Spleen (tissue), 11 donors: ENCODE results near the gene TRPV2. TPM values are rescaled to one million over a fixed set of nuclear protein-coding genes. Genes with fewer than 3 reads are reported as not detected.
A peak's percentile ranks its signal among the peaks of the same experiment; 100 is the strongest.

ENCODE experiments used
- DNase-seq: peaks from one replicate; pipeline ENCODE4 v3.0.0-alpha.2; 2020
- H3K27ac ChIP-seq, 8 donors: fragments of 200-600 bp; sonication (generic) in 7 of 8; 1 replicate in 4 of 8; 2 replicates in 4 of 8; pipeline versions ENCODE4 v1.5.0 to v1.8.0; 2016 to 2021; ENCODE audit warnings: inconsistent platforms in 4 of 8, mild to moderate bottlenecking in 4 of 8, moderate library complexity in 1 of 8
- H3K27me3 ChIP-seq, 7 donors: fragments of 200-600 bp; sonication (generic) in 6 of 7; replicated peaks in 1 of 7; 1 replicate in 4 of 7; 2 replicates in 3 of 7; pipeline versions ENCODE4 v1.5.0 to v1.8.0; 2016 to 2021; ENCODE audit warnings: inconsistent platforms in 3 of 7, mild to moderate bottlenecking in 1 of 7
- H3K36me3 ChIP-seq, 6 donors: fragments of 200-600 bp; sonication (generic) in 5 of 6; 1 replicate in 4 of 6; 2 replicates in 2 of 6; pipeline versions ENCODE4 v1.5.0 to v1.8.0; 2016 to 2021; ENCODE audit warnings: inconsistent platforms in 2 of 6
- H3K4me1 ChIP-seq, 6 donors: fragments of 200-600 bp; sonication (generic) in 5 of 6; 1 replicate in 3 of 6; 2 replicates in 3 of 6; pipeline versions ENCODE4 v1.5.0 to v1.8.0; 2016 to 2021; ENCODE audit warnings: inconsistent platforms in 3 of 6
- H3K4me3 ChIP-seq, 8 donors: fragments of 200-600 bp; sonication (generic) in 7 of 8; 1 replicate in 4 of 8; 2 replicates in 4 of 8; pipeline versions ENCODE4 v1.5.0 to v1.8.0; 2016 to 2021; ENCODE audit warnings: inconsistent platforms in 4 of 8, mild to moderate bottlenecking in 4 of 8, moderate library complexity in 2 of 8
- H3K9me3 ChIP-seq, 8 donors: fragments of 200-600 bp; sonication (generic) in 7 of 8; 1 replicate in 4 of 8; 2 replicates in 4 of 8; pipeline versions ENCODE4 v1.5.0 to v1.8.0; 2016 to 2021; ENCODE audit warnings: inconsistent platforms in 4 of 8
- POLR2A ChIP-seq, 3 donors: fragments of 450-650 bp; IDR thresholded peaks; one replicate each; pipeline ENCODE4 v1.5.1; 2017; ENCODE audit warnings: antibody characterized with exemption in 3 of 3, mild to moderate bottlenecking in 1 of 3
- POLR2AphosphoS5 ChIP-seq, 3 donors: sonication (generic); formaldehyde crosslinking; IDR thresholded peaks; one replicate each; pipeline ENCODE4 v1.5.1; 2017; ENCODE audit warnings: antibody characterized with exemption in 3 of 3
- WGBS, 5 donors: extraction: QIAGEN DNeasy Blood & Tissue Kit in 3 of 5; methylation state at CpG; one replicate each; pipeline versions ENCODE4 v1.1.5 to v1.1.7; 2013 to 2018; 5-methylcytosine and 5-hydroxymethylcytosine counted together
- intact Hi-C: fragments of 100-400 bp; cut with DNase I; formaldehyde crosslinking; loops from one replicate; pipeline ENCODE4 v1.15.0; 2023; ENCODE audit warnings: low total_unique reads
- polyA plus RNA-seq, 3 donors: library from polyadenylated mRNA; stranded (reverse); fragments of 200-250 nt; gene quantifications; one replicate each; pipeline ENCODE4 v1.2.1, GENCODE V29; 2013
- total RNA-seq, 7 donors: library from RNA; depleted of rRNA in 3 of 7; stranded (reverse); fragments of >200 nt in 3 of 7; fragmentation: NEBNext Ultra II Directional in 4 of 7; extraction: Animal tissue kit (Norgen Biotek cat#: 25700) in 4 of 7; gene quantifications; one replicate each; pipeline versions ENCODE4 v1.1.0 to v1.2.1, GENCODE V29; 2016 to 2021
- TF ChIP-seq, protein P1 (sequence below), 11 experiments: fragments of 200-600 bp in 7 of 11; fragments of 450-650 bp in 4 of 11; sonication (generic) in 4 of 11; IDR thresholded peaks in 8 of 11; conservative IDR thresholded peaks in 3 of 11; 1 replicate in 7 of 11; 2 replicates in 4 of 11; pipeline versions ENCODE4 v1.4.0 to v1.8.0; 2016 to 2021; ENCODE audit warnings: antibody characterized with exemption in 11 of 11, inconsistent platforms in 4 of 11, mild to moderate bottlenecking in 1 of 11
- donor health status: healthy with polysubstance abuse.
- donor health status: DM: no; HTN: no; CAD: no; lungs with moderate emphysema.
- donor health status: DM: no; HTN: no; CAD: no.
- donor health status: Bipolar disorder and iron deficiency.
- donor health status: healthy.
- donor health status: DM: no; HTN: no; CAD: no.
- donor health status: DM: yes; HTN: yes; CAD: no.

TRPV2 gene
- total and polyA plus RNA-seq, 10 donors = 37.0 to 85.7 (median 52.6) TPM

DNA sequence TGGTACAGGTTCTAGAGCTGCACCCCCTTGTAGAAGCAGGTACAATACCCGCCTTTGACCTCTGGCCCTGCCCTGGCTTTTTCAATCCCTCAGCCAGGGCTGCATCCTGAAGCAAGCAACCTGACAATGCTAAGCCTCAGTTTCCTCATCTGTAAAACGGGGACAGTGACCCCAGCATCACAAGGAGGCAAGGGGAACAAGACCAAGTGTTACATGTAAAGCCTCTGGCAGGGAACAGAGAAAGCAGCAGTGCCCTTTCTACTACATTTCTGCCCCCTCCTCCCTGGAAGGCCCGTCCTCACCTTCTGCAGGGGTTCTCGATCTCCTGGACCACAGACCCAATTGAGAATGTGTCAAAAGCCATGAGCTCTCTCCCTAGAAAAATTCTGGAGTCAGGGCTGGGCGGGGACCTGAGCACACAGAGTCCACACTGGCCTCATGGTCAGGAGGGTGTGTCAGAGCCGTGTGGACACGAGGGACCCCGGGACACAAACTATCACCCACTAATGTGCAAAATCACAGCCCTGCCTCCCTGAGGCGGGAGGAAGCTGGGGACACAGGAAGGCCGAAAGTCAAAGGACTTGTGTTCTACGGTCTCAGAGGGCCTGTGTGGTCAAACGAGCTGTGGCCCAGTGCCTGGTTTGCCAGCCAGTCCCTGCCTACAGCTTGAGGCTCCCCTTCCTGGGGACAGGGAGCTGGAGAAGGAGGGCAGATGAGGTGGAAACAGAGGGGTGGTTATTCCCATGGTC, 49.1 kb downstream of the TRPV2 start:
- TF ChIP-seq, protein P1, sequence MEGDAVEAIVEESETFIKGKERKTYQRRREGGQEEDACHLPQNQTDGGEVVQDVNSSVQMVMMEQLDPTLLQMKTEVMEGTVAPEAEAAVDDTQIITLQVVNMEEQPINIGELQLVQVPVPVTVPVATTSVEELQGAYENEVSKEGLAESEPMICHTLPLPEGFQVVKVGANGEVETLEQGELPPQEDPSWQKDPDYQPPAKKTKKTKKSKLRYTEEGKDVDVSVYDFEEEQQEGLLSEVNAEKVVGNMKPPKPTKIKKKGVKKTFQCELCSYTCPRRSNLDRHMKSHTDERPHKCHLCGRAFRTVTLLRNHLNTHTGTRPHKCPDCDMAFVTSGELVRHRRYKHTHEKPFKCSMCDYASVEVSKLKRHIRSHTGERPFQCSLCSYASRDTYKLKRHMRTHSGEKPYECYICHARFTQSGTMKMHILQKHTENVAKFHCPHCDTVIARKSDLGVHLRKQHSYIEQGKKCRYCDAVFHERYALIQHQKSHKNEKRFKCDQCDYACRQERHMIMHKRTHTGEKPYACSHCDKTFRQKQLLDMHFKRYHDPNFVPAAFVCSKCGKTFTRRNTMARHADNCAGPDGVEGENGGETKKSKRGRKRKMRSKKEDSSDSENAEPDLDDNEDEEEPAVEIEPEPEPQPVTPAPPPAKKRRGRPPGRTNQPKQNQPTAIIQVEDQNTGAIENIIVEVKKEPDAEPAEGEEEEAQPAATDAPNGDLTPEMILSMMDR (IDR thresholded peaks at IDR 0.05 in 8 of 11, conservative IDR thresholded peaks at IDR 0.05 in 3 of 11) = no peak
- peak in 2 of 3 donors; percentile 26 to 28 for TF ChIP-seq POLR2AphosphoS5 (IDR thresholded peaks at IDR 0.05)
- no peak for TF ChIP-seq POLR2A (IDR thresholded peaks at IDR 0.05)
- WGBS, 5 donors = 69 to 81% (median 76%) methylated on average over 11 to 12 of the region's 12 CpGs
- DNase-seq = no peak
- no peaks in the 10 kb centered on the region for H3K9me3 ChIP-seq
- no peak overlapping the region for H3K4me3 ChIP-seq
- H3K4me1 ChIP-seq = peaks cover 7 to 90% (median 64%) of the 10 kb centered on the region in 6 donors
- intact Hi-C loops = no loop called here
- H3K27me3 ChIP-seq = no peaks in the 10 kb centered on the region
- peaks cover 0 to 28% (median 4%) of the 10 kb centered on the region in 6 donors for H3K36me3 ChIP-seq
- H3K27ac ChIP-seq = peak overlapping the region; percentile 50 to 81 (median 73)

DNA sequence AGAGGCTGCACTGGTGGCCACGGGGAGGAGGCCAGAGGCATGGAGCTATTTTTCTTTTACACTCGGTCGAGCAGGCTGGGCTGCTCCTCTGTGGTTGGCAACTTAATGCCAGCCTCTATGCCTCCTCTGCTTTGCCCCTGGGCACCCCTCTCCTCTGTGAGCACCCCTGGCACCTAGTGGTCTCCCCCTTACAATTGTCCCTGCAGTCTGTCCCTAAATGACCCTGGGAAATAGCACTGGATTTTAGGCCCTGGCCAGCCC, 49.6 kb downstream of the TRPV2 start:
- H3K27ac ChIP-seq = peak overlapping the region; percentile 50 to 81 (median 72)
- 39 to 83% (median 73%) methylated on average over 3 of the region's 3 CpGs for WGBS, 5 donors
- intact Hi-C loops = no loop called here
- H3K4me3 ChIP-seq = no peak overlapping the region
- TF ChIP-seq, protein P1 (IDR thresholded peaks at IDR 0.05 in 8 of 11, conservative IDR thresholded peaks at IDR 0.05 in 3 of 11) = no peak
- TF ChIP-seq POLR2A (IDR thresholded peaks at IDR 0.05) (no peak), POLR2AphosphoS5 (IDR thresholded peaks at IDR 0.05) (no peak)
- H3K27me3 ChIP-seq = no peaks in the 10 kb centered on the region
- H3K9me3 ChIP-seq = no peaks in the 10 kb centered on the region
- peaks cover 10 to 90% (median 65%) of the 10 kb centered on the region in 6 donors for H3K4me1 ChIP-seq
- H3K36me3 ChIP-seq = peaks cover 0 to 28% (median 4%) of the 10 kb centered on the region in 6 donors
- DNase-seq = no peak

DNA sequence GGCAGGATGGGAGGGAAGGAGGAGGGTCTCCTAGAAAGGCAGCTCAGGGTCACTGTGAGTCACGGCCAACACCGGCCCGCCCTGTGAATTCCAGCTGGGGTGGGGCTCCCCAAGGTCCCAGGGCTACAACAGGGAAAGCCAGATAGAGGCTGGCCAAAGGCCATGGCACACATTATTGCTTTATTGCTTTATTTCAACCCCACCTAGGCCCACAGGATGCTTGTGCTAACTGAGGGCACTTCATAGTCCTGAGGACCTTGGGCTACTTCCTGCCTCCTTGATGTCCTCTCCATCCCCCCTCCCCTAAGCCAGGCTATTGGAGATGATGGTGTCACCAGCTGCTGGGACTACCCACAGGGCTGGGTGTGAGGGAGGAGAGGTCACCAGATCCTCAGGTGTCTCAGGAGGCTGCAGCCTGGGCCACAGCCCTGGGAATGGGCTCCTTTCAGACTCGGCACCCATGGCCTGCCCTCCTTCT, 50.5 kb downstream of the TRPV2 start:
- Histone ChIP-seq H3K9me3 (no peaks in the 10 kb centered on the region), H3K4me3 (no peak overlapping the region), H3K36me3 (peaks cover 0 to 21% (median 4%) of the 10 kb centered on the region in 6 donors), H3K27me3 (no peaks in the 10 kb centered on the region), H3K27ac (peak overlapping the region in 7 of 8 donors; percentile 58 to 81 (median 78)), H3K4me1 (peaks cover 11 to 90% (median 64%) of the 10 kb centered on the region in 6 donors)
- DNase-seq = no peak
- TF ChIP-seq, protein P1 (IDR thresholded peaks at IDR 0.05 in 8 of 11, conservative IDR thresholded peaks at IDR 0.05 in 3 of 11) = no peak
- peak; percentile 18 to 76 (median 73) for TF ChIP-seq POLR2AphosphoS5 (IDR thresholded peaks at IDR 0.05)
- intact Hi-C loops = no loop called here
- 68 to 92% (median 83%) methylated on average over 4 of the region's 4 CpGs for WGBS, 5 donors

DNA sequence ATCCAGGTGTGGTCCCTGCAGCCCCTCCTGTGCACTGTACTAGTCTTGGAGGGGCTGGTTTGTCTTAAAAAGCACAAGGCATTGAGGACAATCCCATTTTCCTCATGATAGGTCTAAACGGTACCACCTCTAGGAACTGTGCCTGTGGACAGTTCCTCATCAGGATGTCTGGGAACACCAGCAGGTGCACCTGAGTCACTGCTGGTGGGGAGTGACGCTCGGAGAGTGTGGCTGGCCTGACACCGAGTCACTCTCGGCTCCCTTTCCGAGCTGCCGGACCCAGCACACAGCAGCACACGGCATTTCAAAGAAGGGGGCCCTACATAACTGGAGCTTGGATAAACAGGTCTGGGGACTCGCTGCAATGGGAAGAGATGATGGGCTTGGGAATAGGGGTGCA, 51.0 kb downstream of the TRPV2 start:
- Histone ChIP-seq H3K4me1 (peaks cover 11 to 91% (median 61%) of the 10 kb centered on the region in 6 donors), H3K36me3 (peaks cover 0 to 16% (median 3%) of the 10 kb centered on the region in 6 donors), H3K4me3 (no peak overlapping the region), H3K9me3 (no peaks in the 10 kb centered on the region), H3K27me3 (no peaks in the 10 kb centered on the region), H3K27ac (peak overlapping the region in 6 of 8 donors; percentile 65 to 81 (median 79))
- DNase-seq = no peak
- intact Hi-C loops = no loop called here
- WGBS, 5 donors = 67 to 88% (median 76%) methylated on average over 9 of the region's 9 CpGs
- no peak for TF ChIP-seq POLR2AphosphoS5 (IDR thresholded peaks at IDR 0.05)
- TF ChIP-seq, protein P1 (IDR thresholded peaks at IDR 0.05 in 8 of 11, conservative IDR thresholded peaks at IDR 0.05 in 3 of 11) = no peak
